ENCODE data around the gene RAB17. TPM values are rescaled to one million over a fixed set of nuclear protein-coding genes. Genes with fewer than 3 reads are reported as not detected.
A peak's percentile ranks its signal among the peaks of the same experiment; 100 is the strongest.

Gene RAB17
- total and polyA plus RNA-seq, 8 donors = 19.2 to 130 (median 30.7) TPM

GRCh38 chr2:237530472-237531433 is 59.8 kb downstream of the RAB17 start:
- FAIRE-seq (no peak), DNase-seq (no peak)

GRCh38 chr2:237529452-237530402 is 60.8 kb downstream of the RAB17 start:
- H3K9me3 ChIP-seq = no peaks in the 10 kb centered on the region

More at GRCh38 chr2:237530472-237531433, 59.8 kb downstream of the RAB17 start:
- peak in 1 of 4 donors; percentile 55 for ATAC-seq
- intact Hi-C loops (cut with DNase I) = no loop called here
- H3K4me3 ChIP-seq = no peak overlapping the region
- no peaks in the 10 kb centered on the region for H3K9me3 ChIP-seq
- H3K27me3 ChIP-seq = no peaks in the 10 kb centered on the region
- H3K4me1 ChIP-seq = no peaks in the 10 kb centered on the region
- H3K36me3 ChIP-seq = no peaks in the 10 kb centered on the region
- H3K27ac ChIP-seq = no peak overlapping the region
- TF ChIP-seq, protein P1, sequence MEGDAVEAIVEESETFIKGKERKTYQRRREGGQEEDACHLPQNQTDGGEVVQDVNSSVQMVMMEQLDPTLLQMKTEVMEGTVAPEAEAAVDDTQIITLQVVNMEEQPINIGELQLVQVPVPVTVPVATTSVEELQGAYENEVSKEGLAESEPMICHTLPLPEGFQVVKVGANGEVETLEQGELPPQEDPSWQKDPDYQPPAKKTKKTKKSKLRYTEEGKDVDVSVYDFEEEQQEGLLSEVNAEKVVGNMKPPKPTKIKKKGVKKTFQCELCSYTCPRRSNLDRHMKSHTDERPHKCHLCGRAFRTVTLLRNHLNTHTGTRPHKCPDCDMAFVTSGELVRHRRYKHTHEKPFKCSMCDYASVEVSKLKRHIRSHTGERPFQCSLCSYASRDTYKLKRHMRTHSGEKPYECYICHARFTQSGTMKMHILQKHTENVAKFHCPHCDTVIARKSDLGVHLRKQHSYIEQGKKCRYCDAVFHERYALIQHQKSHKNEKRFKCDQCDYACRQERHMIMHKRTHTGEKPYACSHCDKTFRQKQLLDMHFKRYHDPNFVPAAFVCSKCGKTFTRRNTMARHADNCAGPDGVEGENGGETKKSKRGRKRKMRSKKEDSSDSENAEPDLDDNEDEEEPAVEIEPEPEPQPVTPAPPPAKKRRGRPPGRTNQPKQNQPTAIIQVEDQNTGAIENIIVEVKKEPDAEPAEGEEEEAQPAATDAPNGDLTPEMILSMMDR (IDR thresholded peaks at IDR 0.05) = no peak
- 88 to 93% methylated on average over 12 of the region's 12 CpGs for WGBS, 2 donors

GRCh38 chr2:237527766-237528165 is 62.8 kb downstream of the RAB17 start:
- intact Hi-C loops (cut with DNase I) = no loop called here
- no peak for ATAC-seq
- H3K4me3 ChIP-seq = no peak overlapping the region

More at GRCh38 chr2:237529452-237530402, 60.8 kb downstream of the RAB17 start:
- no peak for DNase-seq
- Histone ChIP-seq H3K27ac (no peak overlapping the region), H3K4me3 (no peak overlapping the region), H3K36me3 (no peaks in the 10 kb centered on the region), H3K27me3 (no peaks in the 10 kb centered on the region), H3K4me1 (no peaks in the 10 kb centered on the region)
- intact Hi-C loops (cut with DNase I) = no loop called here
- FAIRE-seq = no peak
- WGBS, 2 donors = 87% methylated on average over 19 of the region's 19 CpGs
- TF ChIP-seq, protein P1 (IDR thresholded peaks at IDR 0.05) = no peak
- ATAC-seq = peak in 2 of 4 donors; percentile 23 to 45

DNA sequence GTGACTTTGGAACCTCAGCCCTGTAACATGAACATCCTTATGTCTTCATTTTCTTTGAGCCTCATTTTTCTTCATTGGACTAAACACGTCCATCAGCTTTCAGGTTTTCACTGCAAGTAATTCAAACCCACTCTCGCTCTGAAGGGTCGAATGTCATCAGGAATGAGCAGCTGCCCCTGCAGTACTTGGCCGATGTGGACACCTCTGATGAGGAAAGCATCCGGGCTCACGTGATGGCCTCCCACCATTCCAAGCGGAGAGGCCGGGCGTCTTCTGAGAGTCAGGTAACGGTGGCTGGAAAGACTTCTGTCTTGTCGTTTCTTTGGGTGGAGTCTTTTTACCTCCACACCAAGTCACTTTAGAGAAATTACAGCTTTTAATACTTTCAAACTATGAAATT is 63.3 kb downstream of the RAB17 start:
- no peak for FAIRE-seq
- ATAC-seq = no peak
- no peak for DNase-seq

More at GRCh38 chr2:237527766-237528165, 62.8 kb downstream of the RAB17 start:
- H3K36me3 ChIP-seq = no peaks in the 10 kb centered on the region
- no peak for FAIRE-seq
- H3K4me1 ChIP-seq = no peaks in the 10 kb centered on the region
- TF ChIP-seq, protein P1 (IDR thresholded peaks at IDR 0.05) = no peak
- no peak for DNase-seq
- no peaks in the 10 kb centered on the region for H3K9me3 ChIP-seq
- H3K27me3 ChIP-seq = no peaks in the 10 kb centered on the region
- no peak overlapping the region for H3K27ac ChIP-seq
- 92 to 98% methylated on average over 5 of the region's 5 CpGs for WGBS, 2 donors

More for the DNA sequence above, 63.3 kb downstream of the RAB17 start:
- no peaks in the 10 kb centered on the region for H3K9me3 ChIP-seq
- H3K4me3 ChIP-seq = no peak overlapping the region
- H3K27ac ChIP-seq = no peak overlapping the region
- H3K4me1 ChIP-seq = no peaks in the 10 kb centered on the region
- TF ChIP-seq, protein P1 (IDR thresholded peaks at IDR 0.05) = no peak
- H3K27me3 ChIP-seq = no peaks in the 10 kb centered on the region
- intact Hi-C loops (cut with DNase I) = no loop called here
- 91 to 95% methylated on average over 11 of the region's 11 CpGs for WGBS, 2 donors
- no peaks in the 10 kb centered on the region for H3K36me3 ChIP-seq

Measured in pancreas (tissue), 10 donors.